Lung (tissue), 12 donors: ENCODE results near the gene SAMD8. TPM values are rescaled to one million over a fixed set of nuclear protein-coding genes. Genes with fewer than 3 reads are reported as not detected.

Source experiments
- ATAC-seq: fragments of 200-7000 bp; cut with Tn5 transposase; one replicate; pipeline ENCODE4 v1.9.1; 2020; ENCODE audit warnings: moderate number of reproducible peaks; ENCODE audit not compliant: insufficient read depth, low FRiP score
- DNase-seq, 3 donors: peaks; one replicate each; pipeline ENCODE4 v3.0.0-alpha.2; 2013 to 2017
- H3K27ac ChIP-seq, 2 donors: one replicate each; pipeline ENCODE4 v1.5.1; 2013; ENCODE audit warnings: mild to moderate bottlenecking in 2 of 2, moderate library complexity in 2 of 2, control low read depth in 1 of 2, inconsistent platforms in 1 of 2, low read depth in 1 of 2, low read length in 1 of 2
- H3K27me3 ChIP-seq, 3 donors: one replicate each; pipeline ENCODE4 v1.5.1; 2013; ENCODE audit warnings: low read length in 2 of 3; ENCODE audit not compliant: control insufficient read depth in 3 of 3, insufficient read depth in 3 of 3
- H3K36me3 ChIP-seq, 4 donors: one replicate each; pipeline ENCODE4 v1.5.1; 2013; ENCODE audit warnings: low read length in 4 of 4, mild to moderate bottlenecking in 1 of 4, moderate library complexity in 1 of 4; ENCODE audit not compliant: control insufficient read depth in 4 of 4, insufficient read depth in 4 of 4
- H3K4me1 ChIP-seq, 5 donors: one replicate each; pipeline ENCODE4 v1.5.1; 2013; ENCODE audit warnings: low read length in 5 of 5, mild to moderate bottlenecking in 2 of 5, moderate library complexity in 1 of 5; ENCODE audit not compliant: control insufficient read depth in 5 of 5, insufficient read depth in 5 of 5
- H3K4me3 ChIP-seq: one replicate; pipeline ENCODE4 v1.5.1; 2013; ENCODE audit warnings: mild to moderate bottlenecking, control low read depth, moderate library complexity
- H3K9ac ChIP-seq, 2 donors: one replicate each; pipeline ENCODE4 v1.5.1; 2013; ENCODE audit warnings: low read length in 2 of 2, control low read depth in 1 of 2; ENCODE audit not compliant: insufficient read depth in 1 of 2
- H3K9me3 ChIP-seq, 4 donors: one replicate each; pipeline ENCODE4 v1.5.1; 2013; ENCODE audit warnings: low read length in 3 of 4, mild to moderate bottlenecking in 1 of 4, moderate library complexity in 1 of 4; ENCODE audit not compliant: control insufficient read depth in 4 of 4, insufficient read depth in 3 of 4
- CTCF ChIP-seq: IDR thresholded peaks from 2 replicates; pipeline ENCODE4 v1.5.1; 2012; ENCODE audit warnings: mild to moderate bottlenecking; ENCODE audit errors: control extremely low read depth, extremely low read depth
- WGBS, 2 donors: extraction: QIAGEN DNeasy Blood & Tissue Kit; methylation state at CpG; one replicate each; pipeline ENCODE4 v1.1.7; 2013; 5-methylcytosine and 5-hydroxymethylcytosine counted together
- polyA plus RNA-seq, 2 donors: library from polyadenylated mRNA; stranded (reverse); fragments of 200-250 nt; gene quantifications; one replicate each; pipeline ENCODE4 v1.2.1, GENCODE V29; 2013
- total RNA-seq, 2 donors: library from RNA; depleted of rRNA in 1 of 2; stranded (reverse); fragments of >200 nt in 1 of 2; gene quantifications; one replicate each; pipeline ENCODE4 v1.2.1, GENCODE V29; 2014 to 2021
- donor health status: control.
- donor health status: control.
- donor health status: Bipolar disorder and iron deficiency.
- donor health status: healthy.
- donor health status: DM: yes; HTN: yes; CAD: no.

The SAMD8 gene
- total and polyA plus RNA-seq, 4 donors: 5.5 to 29.0 (median 11.3) TPM

GRCh38 chr10:75102830-75103673 is 8.4 kb upstream of the SAMD8 start:
- DNase-seq: no peak
- TF ChIP-seq CTCF: no peak
- H3K27ac ChIP-seq: no peak overlapping the region
- H3K27me3 ChIP-seq: no peaks in the 10 kb centered on the region
- 78 to 90% methylated on average over 9 of the region's 9 CpGs for WGBS, 2 donors
- ATAC-seq: no peak
- H3K36me3 ChIP-seq: no peaks in the 10 kb centered on the region
- peaks cover 0 to 10% (median 1%) of the 10 kb centered on the region in 5 donors for H3K4me1 ChIP-seq
- no peak overlapping the region for H3K4me3 ChIP-seq
- no peak overlapping the region for H3K9ac ChIP-seq
- H3K9me3 ChIP-seq: no peaks in the 10 kb centered on the region

DNA sequence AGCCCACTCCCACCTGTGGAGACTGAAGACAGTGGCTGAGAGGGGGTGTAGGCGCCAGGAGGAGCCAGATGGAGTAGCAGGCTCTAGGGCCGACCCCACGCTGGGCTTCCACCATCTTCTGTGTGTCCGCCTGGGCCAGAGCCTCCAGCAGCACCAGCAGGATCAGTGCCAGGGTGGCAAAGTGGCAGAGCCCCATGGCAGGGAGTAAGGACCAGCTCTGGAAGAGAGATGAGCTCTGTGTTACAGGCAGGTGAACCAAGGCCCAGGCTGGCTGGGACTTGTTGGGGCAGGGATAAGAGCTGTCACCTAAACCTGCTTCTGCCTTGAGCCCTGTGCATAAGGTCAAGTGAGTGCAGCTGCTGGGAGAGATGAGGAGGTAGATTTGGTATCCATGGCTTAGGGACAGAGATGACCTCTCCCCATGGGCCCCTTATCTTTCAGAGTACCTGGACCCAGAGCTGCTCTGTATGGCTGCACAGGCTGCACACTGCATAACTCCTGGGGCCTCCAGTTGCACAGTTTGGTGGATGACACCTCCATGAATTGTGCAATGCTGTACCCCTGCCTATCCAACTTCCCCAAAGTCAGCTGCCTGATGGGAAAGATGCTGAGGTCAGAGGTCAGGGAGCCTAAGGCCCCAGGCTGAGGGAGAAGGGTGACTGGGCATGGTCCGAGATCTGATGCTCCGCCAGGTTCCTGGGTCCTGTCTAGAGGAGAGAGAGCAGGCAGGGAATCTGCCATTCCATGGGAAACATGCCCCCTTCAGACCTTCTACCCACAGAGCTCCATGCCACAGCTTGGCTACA is 7.4 kb upstream of the SAMD8 start:
- DNase-seq (no peak), ATAC-seq (no peak)
- Histone ChIP-seq H3K9me3 (no peaks in the 10 kb centered on the region), H3K27ac (no peak overlapping the region), H3K4me1 (peaks cover 0 to 10% (median 1%) of the 10 kb centered on the region in 5 donors), H3K27me3 (no peaks in the 10 kb centered on the region), H3K36me3 (no peaks in the 10 kb centered on the region), H3K4me3 (no peak overlapping the region), H3K9ac (no peak overlapping the region)
- TF ChIP-seq CTCF: no peak
- 95 to 96% methylated on average over 6 of the region's 6 CpGs for WGBS, 2 donors

- H3K9me3 ChIP-seq: no peaks in the 10 kb centered on the region
- ATAC-seq: no peak
- WGBS, 2 donors: 85% methylated on average over 3 of the region's 3 CpGs
- H3K27me3 ChIP-seq: no peaks in the 10 kb centered on the region
- H3K36me3 ChIP-seq: no peaks in the 10 kb centered on the region
- DNase-seq: no peak
- no peak overlapping the region for H3K9ac ChIP-seq
- TF ChIP-seq CTCF: no peak
- peaks cover 0 to 10% (median 1%) of the 10 kb centered on the region in 5 donors for H3K4me1 ChIP-seq
- no peak overlapping the region for H3K4me3 ChIP-seq
- H3K27ac ChIP-seq: no peak overlapping the region
Observed at GRCh38 chr10:75104842-75105241, 6.6 kb upstream of the SAMD8 start.
